ENCODE measurements around the gene TRAPPC5.

GRCh38 chr19:7632340-7633203 lies 48.1 kb upstream of the TRAPPC5 start:
- no peak for TF ChIP-seq CTCF (IDR thresholded peaks at IDR 0.05)
- no peak for TF ChIP-seq POLR2A (IDR thresholded peaks at IDR 0.05)
